HG02884 (cell line): ENCODE data around the gene SP2.
A peak's percentile ranks its signal among the peaks of the same experiment; 100 is the strongest.
"Not testable (repeated sequence)": the region's sequence is repeated elsewhere in the genome, so short reads cannot be mapped to it uniquely, and the experiment has no call there.

Source experiments
- ATAC-seq: cut with Tn5 transposase; IDR thresholded peaks from one replicate; pipeline ENCODE4 v1.9.1; 2021; ENCODE audit warnings: mild to moderate bottlenecking, moderate library complexity; ENCODE audit not compliant: unreplicated experiment

Gene SP2

DNA sequence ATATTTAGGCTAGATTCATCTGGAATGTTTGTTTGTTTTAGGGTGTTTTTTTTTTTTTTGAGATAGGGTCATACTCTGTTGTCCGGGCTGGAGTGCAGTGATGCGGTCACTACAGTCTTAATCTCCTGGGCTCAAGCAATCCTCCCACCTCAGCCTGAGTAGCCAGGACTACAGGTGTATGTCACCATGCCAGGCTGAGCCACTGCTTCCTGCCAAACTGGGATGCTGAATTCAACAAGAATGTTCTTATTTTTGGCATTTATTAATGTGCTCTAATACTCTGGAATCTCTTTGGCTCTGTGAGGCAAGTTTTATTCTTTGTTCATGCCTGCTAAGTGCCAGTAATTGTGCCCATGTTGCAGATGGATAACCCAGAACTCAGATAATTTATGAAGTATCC, 21.5 kb downstream of the SP2 start:
- ATAC-seq = no peak

GRCh38 chr17:47918006-47918405, 22.0 kb downstream of the SP2 start:
- no peak for ATAC-seq

DNA sequence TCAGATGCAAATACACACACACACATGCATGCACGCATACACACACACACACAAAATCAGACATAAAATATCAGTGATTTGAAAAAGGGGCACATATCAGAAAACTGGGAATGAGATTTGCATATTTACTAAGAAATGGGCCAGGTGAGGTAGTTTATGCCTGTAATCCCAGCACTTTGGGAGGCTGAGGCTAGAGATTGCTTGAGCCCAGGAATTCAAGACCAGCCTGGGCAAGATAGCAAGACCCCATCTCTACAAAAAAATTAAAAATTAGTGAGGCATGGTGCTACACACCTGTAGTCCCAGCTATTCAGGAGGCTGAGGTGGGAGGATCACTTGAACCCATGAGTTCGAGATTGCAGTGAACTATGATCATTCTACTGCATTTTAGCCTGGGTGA, 23.0 kb downstream of the SP2 start:
- no peak for ATAC-seq

GRCh38 chr17:47919889-47920288, 23.9 kb downstream of the SP2 start:
- not testable (repeated sequence) for ATAC-seq

GRCh38 chr17:47924785-47925677, 29.0 kb downstream of the SP2 start:
- no peak for ATAC-seq

DNA sequence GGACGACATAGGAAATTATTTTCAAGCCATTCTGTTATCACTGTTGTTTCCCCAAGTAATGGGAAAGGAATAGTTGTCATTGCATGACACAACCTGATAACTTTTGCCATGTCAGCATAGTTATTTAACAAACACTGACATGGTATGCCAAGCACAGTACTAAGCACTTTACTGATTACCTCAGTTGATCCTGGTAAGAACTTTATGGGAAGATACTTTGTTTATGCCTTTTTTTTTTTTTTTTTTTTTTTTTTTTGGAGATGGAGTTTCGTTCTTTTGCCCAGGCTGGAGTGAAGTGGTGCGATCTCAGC, 29.6 kb downstream of the SP2 start:
- no peak for ATAC-seq

GRCh38 chr17:47927821-47928400, 31.9 kb downstream of the SP2 start:
- no peak for ATAC-seq

DNA sequence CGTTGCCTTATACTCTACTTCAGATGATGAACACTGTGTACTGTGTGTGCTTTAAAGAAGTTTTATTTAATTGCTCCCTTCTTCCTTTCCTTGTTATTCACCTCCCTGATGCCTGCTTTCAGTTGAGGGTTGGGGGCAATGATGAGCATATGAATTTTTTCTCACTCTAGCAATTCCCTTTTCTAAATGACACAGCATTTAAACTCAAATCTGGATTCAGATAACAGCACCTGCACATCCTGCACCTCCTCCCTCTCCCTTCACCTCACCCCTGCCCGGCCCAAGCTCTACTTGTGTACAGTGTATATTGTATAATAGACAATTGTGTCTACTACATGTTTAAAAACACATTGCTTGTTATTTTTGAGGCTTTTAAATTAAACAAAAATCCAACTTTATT, 32.4 kb downstream of the SP2 start:
- ATAC-seq = no peak

GRCh38 chr17:47929218-47930000, 33.4 kb downstream of the SP2 start:
- no peak for ATAC-seq

GRCh38 chr17:47931848-47932247, 35.8 kb downstream of the SP2 start:
- no peak for ATAC-seq

GRCh38 chr17:47934856-47935255, 38.8 kb downstream of the SP2 start:
- no peak for ATAC-seq

DNA sequence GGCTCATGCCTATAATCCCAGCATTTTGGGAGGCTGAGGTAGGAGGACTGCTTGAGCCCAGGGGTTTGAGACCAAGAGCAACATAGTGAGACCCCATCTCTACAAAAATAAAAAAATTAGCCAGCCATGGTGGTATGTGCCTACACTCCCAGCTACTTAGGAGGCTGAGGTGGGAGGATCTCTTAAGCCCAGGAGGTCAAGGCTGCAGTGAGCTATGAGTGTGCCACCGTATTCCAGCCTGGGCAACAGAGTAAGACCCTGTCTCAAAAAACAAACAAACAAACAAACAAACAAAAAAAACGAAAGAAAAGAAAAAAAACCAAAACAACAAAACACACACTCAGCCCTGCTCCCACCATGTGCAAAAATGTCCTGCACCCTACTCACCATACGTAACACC, 39.4 kb downstream of the SP2 start:
- not testable (repeated sequence) for ATAC-seq

DNA sequence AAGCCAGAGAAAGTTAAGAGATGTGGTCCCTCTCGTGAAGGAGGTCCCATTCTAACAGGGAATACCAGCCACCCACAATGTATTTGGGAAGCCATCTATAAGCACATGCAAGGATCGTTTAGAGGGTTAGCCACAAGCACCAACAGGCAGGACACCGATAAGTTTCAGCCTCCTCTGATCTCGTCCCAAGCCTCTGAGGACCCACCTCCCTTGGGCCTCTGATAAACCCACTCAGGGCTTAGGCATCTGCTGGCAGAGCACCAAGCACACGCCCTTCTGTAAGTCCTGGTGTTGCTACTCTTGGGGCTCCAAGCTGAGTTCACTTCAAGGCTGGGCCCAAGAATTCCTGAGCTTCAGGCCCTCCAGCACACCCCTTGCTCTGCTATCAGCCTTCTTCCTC, 39.9 kb downstream of the SP2 start:
- ATAC-seq = no peak

- no peak for ATAC-seq
Observed at GRCh38 chr17:47937941-47938340, 41.9 kb downstream of the SP2 start.

DNA sequence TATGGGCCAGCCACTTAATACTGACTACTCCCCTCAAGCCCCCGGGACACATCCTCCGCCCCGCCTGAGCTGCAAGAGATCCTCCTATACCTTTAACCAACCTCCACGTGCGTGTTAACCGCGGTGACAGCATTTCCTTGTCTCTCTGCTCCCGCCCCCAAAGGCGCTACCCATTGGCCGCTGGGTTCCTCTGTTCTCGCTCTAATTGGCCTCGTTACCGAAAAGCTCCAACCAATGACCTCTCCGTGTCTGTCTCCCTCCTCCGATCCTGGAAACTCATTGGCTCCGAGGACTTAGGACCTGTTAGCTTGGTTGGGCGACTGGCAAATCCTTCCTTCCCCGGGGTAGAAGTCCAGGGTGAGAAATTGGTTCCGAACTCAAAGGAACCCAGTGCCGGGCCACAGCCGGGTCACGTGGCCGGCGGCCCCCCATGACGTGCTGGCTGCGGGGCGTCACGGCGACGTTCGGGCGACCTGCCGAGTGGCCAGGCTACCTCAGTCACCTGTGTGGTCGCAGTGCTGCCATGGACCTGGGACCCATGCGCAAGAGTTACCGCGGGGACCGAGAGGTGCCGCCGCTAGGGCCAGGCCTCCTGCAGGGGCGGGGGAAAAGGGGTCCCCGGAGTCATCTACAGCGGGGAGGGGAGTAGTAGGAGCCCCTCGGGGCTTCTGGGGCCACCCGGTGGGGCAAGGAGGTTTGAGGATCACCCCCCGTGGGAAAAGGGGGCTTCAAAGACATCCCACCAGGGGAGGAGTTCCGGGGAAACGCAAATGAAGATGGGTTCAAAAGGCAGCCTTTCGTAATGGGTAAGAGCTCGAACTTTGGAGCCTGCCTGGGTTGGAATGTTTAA, 45.4 kb downstream of the SP2 start, which contains the start of gene PNPO:
Gene PNPO, plus strand, starts transcription at position 326 of the 850 bp plus-strand sequence. Its CDS starts 105 bp downstream, at position 431.
- ATAC-seq = peak; percentile 93

DNA sequence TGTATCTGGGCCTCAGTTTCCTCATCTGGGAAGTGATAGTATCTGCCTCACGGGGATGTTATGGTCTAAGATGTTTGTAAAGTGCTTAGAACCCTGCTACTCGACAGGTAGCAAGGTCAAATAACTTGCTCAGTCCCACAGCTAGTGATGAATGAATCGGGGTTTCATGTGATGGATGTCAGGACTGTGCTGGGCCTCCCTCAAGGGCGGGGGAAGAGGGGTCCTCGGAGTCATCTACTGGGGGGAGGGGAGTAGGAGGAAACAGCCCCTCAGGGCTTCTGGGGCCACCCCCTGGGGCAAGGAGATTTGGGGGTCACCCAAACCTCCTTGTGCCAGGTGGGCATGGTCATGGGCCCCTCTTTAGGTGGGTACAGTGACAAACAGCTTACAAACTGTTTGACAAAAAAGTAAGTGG, 46.1 kb downstream of the SP2 start:
- ATAC-seq = no peak

DNA sequence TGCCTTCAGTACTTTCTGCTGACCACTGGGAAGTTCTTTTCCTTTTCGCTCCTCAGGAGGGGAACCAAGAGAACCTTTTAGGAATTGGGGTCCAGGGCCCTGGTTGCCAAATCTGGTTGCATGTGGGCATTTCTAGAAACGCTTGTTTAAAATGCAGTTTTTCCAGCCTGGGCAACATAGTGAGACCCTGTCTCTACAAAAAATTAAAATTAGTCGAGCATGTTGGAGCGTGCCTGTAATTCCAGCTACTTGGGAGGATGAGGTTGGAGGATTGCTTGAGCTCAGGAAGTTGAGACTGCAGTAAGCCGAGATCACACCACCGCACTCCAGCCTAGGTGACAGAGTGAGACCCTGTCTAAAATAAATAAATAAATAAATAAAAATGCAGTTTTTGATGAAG, 46.5 kb downstream of the SP2 start:
- ATAC-seq = no peak

DNA sequence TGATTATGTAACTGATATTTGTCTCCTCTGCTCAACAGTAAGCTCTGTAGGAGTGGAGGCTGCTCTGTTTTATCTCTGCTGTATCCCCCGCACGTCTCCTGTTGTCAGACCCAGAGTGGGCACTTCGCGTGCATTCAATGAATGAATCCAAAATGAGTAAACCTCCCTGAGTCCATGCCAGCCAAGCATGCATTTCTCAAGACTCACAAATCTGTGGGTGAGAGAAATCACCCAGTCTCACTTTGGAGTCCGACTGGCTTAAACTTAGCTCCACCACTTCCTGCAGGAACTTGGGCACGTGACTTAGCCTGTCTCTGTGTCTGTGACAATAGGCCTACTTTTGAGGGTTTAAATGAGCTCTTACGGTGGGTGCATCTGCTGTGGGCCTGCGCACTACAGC, 49.0 kb downstream of the SP2 start:
- no peak for ATAC-seq

DNA sequence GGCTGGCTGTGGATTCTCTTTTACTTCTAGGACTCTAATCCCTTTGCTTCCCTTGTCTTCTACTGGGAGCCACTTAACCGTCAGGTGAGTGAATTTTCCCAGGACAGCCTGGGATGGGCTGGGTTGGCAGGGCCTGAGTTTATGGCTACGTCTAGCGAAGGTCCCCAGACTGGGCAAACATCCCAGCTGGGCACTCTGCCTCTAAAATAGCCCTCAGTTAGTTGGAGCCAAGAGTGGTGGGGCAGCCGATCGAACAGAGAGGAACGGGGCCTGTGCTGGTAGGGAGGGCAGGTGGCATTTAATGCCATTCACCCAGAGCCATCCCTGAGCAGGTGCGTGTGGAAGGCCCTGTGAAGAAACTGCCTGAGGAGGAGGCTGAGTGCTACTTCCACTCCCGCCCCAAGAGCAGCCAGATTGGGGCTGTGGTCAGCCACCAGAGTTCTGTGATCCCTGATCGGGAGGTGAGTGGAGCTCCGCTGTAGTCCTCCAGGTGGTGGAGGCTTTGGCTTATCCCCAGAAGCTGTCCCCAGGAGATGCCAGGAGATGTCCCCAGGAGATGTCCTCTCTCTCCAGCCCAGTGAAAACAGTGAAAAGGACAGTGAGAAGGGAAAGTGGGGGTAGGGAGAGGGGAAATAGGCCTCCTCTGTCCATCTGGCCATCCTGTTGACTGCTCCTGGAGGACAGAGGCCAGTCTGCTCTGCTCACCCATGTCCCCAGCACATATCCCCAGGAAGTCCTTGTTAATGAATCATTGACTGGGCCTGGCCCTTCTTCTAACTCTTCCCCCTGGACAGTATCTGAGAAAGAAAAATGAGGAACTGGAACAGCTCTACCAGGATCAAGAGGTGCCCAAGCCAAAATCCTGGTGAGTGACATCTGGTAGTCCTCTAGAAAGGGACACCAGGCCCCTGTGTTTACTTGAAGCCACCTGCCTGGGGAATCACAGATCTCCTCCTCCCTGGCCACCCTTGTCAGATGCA, 49.8 kb downstream of the SP2 start:
- ATAC-seq = no peak

DNA sequence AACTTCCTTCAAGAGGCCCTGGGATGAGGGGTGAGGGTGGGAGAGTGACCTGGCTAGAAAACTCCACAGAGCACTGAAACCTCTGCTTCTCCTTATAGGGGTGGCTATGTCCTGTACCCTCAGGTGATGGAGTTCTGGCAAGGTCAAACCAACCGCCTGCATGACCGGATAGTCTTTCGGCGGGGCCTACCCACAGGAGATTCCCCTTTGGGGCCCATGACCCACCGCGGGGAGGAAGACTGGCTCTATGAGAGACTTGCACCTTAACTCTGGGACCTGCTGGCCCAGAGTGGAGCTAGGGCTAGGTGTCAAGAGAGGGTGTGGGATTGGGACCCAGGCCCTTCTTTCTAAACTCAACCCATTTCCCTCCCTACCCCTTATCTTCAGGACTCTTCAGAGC, 50.5 kb downstream of the SP2 start:
- no peak for ATAC-seq
